HepG2 (cell line): ENCODE measurements around the gene STK24. TPM values are rescaled to one million over a fixed set of nuclear protein-coding genes. Genes with fewer than 3 reads are reported as not detected.

ENCODE experiments used
- ATAC-seq: fragments of 200-7000 bp; cut with Tn5 transposase; 3 replicates; pipeline ENCODE4 v1.9.1; 2020; ENCODE audit warnings: mild to moderate bottlenecking, moderate library complexity
- BruUV-seq: library from RNA; stranded (reverse); fragments of 400-500 nt; replicated peaks from 2 replicates; lab custom pipeline; 2021; lab: Mats Ljungman, UMichigan
- CTCF ChIA-PET: fragments of 300-600 bp; formaldehyde crosslinking; extraction: SDS; loops from one replicate; lab custom pipeline; 2021; ENCODE audit warnings: low total read pairs, inconsistent platforms, low intra/inter-chr PET ratio; lab: Yijun Ruan, JAX
- POLR2A ChIA-PET: fragments of 350-600 bp; sonication (Branson Sonifier 250); formaldehyde crosslinking; loops from one replicate; lab custom pipeline; 2020; ENCODE audit warnings: antibody characterized with exemption, inconsistent platforms; lab: Yijun Ruan, JAX
- DNase-seq: peaks from one replicate; pipeline ENCODE4 v3.0.0-alpha.2; 2015; ENCODE audit warnings: low spot score
- FAIRE-seq: peaks from 3 replicates; lab custom pipeline; 2011; peaks lifted over from hg19 to GRCh38; lab: Jason Lieb, UNC
- H2AFZ ChIP-seq: one replicate; pipeline ENCODE4 v1.6.1; 2011; ENCODE audit warnings: low read length, inconsistent platforms
- H3K27ac ChIP-seq: fragments of 300-600 bp; 3 replicates; pipeline ENCODE4 v1.8.0; 2011; ENCODE audit warnings: mixed run types, mild to moderate bottlenecking, mixed read lengths, low read length, inconsistent platforms; ENCODE audit not compliant: insufficient read depth; ENCODE audit errors: extremely low read length
- H3K27me3 ChIP-seq, 2 experiments: fragments of 200-600 bp in 1 of 2; 2 replicates in 1 of 2; 3 replicates in 1 of 2; pipeline versions ENCODE4 v1.6.0 to v1.8.0; 2011; ENCODE audit warnings: low read length in 2 of 2, mild to moderate bottlenecking in 2 of 2, moderate library complexity in 2 of 2, inconsistent platforms in 1 of 2; ENCODE audit not compliant: insufficient read depth in 2 of 2, control insufficient read depth in 1 of 2
- H3K36me3 ChIP-seq, 2 experiments: fragments of 200-600 bp in 1 of 2; replicated peaks in 1 of 2; 2 replicates in 1 of 2; 3 replicates in 1 of 2; pipeline versions ENCODE4 v1.5.1 to v1.8.0; 2011; ENCODE audit warnings: low read length in 2 of 2, inconsistent platforms in 1 of 2; ENCODE audit not compliant: insufficient read depth in 2 of 2, control insufficient read depth in 1 of 2
- H3K4me1 ChIP-seq: 2 replicates; pipeline ENCODE4 v1.5.1; 2012; ENCODE audit warnings: low read length, inconsistent platforms; ENCODE audit not compliant: insufficient read depth
- H3K4me2 ChIP-seq: 2 replicates; pipeline ENCODE4 v1.6.0; 2011; ENCODE audit warnings: low read depth, low read length, inconsistent platforms
- H3K4me3 ChIP-seq, 3 experiments: fragments of 200-600 bp in 1 of 3; sonication (generic), shearing (Covaris generic) in 1 of 3; replicated peaks in 1 of 3; 2 replicates each; pipeline ENCODE4 v1.5.1; 2011 to 2016; ENCODE audit warnings: low read length in 3 of 3, inconsistent platforms in 2 of 3, low read depth in 2 of 3, mild to moderate bottlenecking in 2 of 3, control low read depth in 1 of 3, mixed read lengths in 1 of 3; ENCODE audit not compliant: insufficient read depth in 1 of 3
- H3K79me2 ChIP-seq: one replicate; pipeline ENCODE4 v1.6.1; 2011; ENCODE audit warnings: low read length, inconsistent platforms; ENCODE audit not compliant: insufficient read depth
- H3K9ac ChIP-seq: 2 replicates; pipeline ENCODE4 v1.6.0; 2011; ENCODE audit warnings: mild to moderate bottlenecking, low read depth, low read length, inconsistent platforms; ENCODE audit not compliant: insufficient read depth
- H3K9me3 ChIP-seq: 2 replicates; pipeline ENCODE4 v1.5.1; 2012; ENCODE audit warnings: mild to moderate bottlenecking, low read length
- H4K20me1 ChIP-seq: 2 replicates; pipeline ENCODE4 v1.6.0; 2011; ENCODE audit warnings: inconsistent platforms, mild to moderate bottlenecking, low read length, moderate library complexity; ENCODE audit not compliant: insufficient read depth
- FOXA1 ChIP-seq, 2 experiments: fragments of 450-650 bp in 1 of 2; sonication (generic) in 1 of 2; formaldehyde crosslinking in 1 of 2; IDR thresholded peaks; 2 replicates each; pipeline versions ENCODE4 v1.4.0 to v1.6.1; 2016 to 2020; ENCODE audit warnings: missing genetic modification reagents in 1 of 2
- FOXC1 ChIP-seq: sonication (generic); formaldehyde crosslinking; IDR thresholded peaks from 2 replicates; pipeline ENCODE4 v1.8.0; 2022; ENCODE audit warnings: mild to moderate bottlenecking, missing genetic modification reagents, borderline replicate concordance
- GLI4 ChIP-seq: sonication (generic); formaldehyde crosslinking; IDR thresholded peaks from 2 replicates; pipeline ENCODE4 v1.5.1; 2020; ENCODE audit warnings: missing genetic modification reagents, mild to moderate bottlenecking, moderate library complexity, borderline replicate concordance
- LCORL ChIP-seq, 2 experiments: fragments of 450-650 bp in 1 of 2; sonication (generic) in 1 of 2; formaldehyde crosslinking in 1 of 2; IDR thresholded peaks; 2 replicates each; pipeline versions ENCODE4 v1.5.0 to v1.6.1; 2017 to 2020; ENCODE audit warnings: antibody characterized with exemption in 1 of 2, missing genetic modification reagents in 1 of 2
- MAFG ChIP-seq: sonication (generic); formaldehyde crosslinking; IDR thresholded peaks from 2 replicates; pipeline ENCODE4 v1.5.1; 2020; ENCODE audit warnings: mild to moderate bottlenecking, missing genetic modification reagents
- SALL2 ChIP-seq: sonication (generic); formaldehyde crosslinking; IDR thresholded peaks from 2 replicates; pipeline ENCODE4 v1.8.1; 2023; ENCODE audit warnings: mild to moderate bottlenecking, missing genetic modification reagents, inconsistent platforms
- ZNF143 ChIP-seq: sonication (generic); formaldehyde crosslinking; IDR thresholded peaks from 2 replicates; pipeline ENCODE4 v1.4.0; 2020; ENCODE audit warnings: missing genetic modification reagents
- ZNF570 ChIP-seq: sonication (generic); formaldehyde crosslinking; IDR thresholded peaks from 2 replicates; pipeline ENCODE4 v1.4.0; 2020; ENCODE audit warnings: mild to moderate bottlenecking, missing genetic modification reagents, borderline replicate concordance
- ZNF850 ChIP-seq: sonication (generic); formaldehyde crosslinking; conservative IDR thresholded peaks from 2 replicates; pipeline ENCODE4 v1.9.0; 2021; ENCODE audit warnings: mild to moderate bottlenecking, missing genetic modification reagents
- ZSCAN21 ChIP-seq: sonication (generic); formaldehyde crosslinking; IDR thresholded peaks from 2 replicates; pipeline ENCODE4 v1.8.0; 2022; ENCODE audit warnings: mild to moderate bottlenecking, missing genetic modification reagents, moderate library complexity, borderline replicate concordance
- WGBS: methylation state at CpG from one replicate; pipeline ENCODE4 v1.1.6; 2017; ENCODE audit warnings: low lambda C conversion rate; 5-methylcytosine and 5-hydroxymethylcytosine counted together
- in situ Hi-C: cut with HindIII; loops from 2 replicates; pipeline ENCODE4 v1.10.0; 2017; ENCODE audit warnings: low pct_unique_long_range_greater_than_20kb; ENCODE audit not compliant: extremely low pct_ligation_motif_present
- intact Hi-C: fragments of 100-400 bp; cut with micrococcal nuclease; formaldehyde crosslinking; loops from one replicate; pipeline ENCODE4 v1.10.0; 2022; ENCODE audit not compliant: unreplicated experiment
- polyA plus RNA-seq, 8 experiments: library from polyadenylated mRNA; depleted of rRNA in 3 of 8; stranded (reverse) in 7 of 8; unstranded in 1 of 8; fragments of >200 nt; fragmentation: Illumina TruSeq in 4 of 8; extraction: Trizol in 4 of 8; gene quantifications; 2 replicates each; pipeline versions ENCODE4 v1.2.1 to v1.2.3, GENCODE V29; 2011 to 2016; ENCODE audit warnings: low read depth in 4 of 8, missing spikeins in 1 of 8, mixed read lengths in 1 of 8; ENCODE audit not compliant: insufficient read depth in 1 of 8
- total RNA-seq, 5 experiments: library from RNA; depleted of rRNA; stranded (reverse); fragments of >200 nt; fragmentation: Illumina TruSeq; extraction: Trizol; gene quantifications; 2 replicates each; pipeline ENCODE4 v1.2.3, GENCODE V29; 2016; ENCODE audit warnings: low read depth in 1 of 5
- TF ChIP-seq, protein P1 (sequence below): sonication (generic); formaldehyde crosslinking; IDR thresholded peaks from 2 replicates; pipeline ENCODE4 v1.8.1; 2023; ENCODE audit warnings: missing genetic modification reagents, inconsistent platforms, borderline replicate concordance
- TF ChIP-seq, protein P2 (sequence below): sonication (generic); formaldehyde crosslinking; IDR thresholded peaks from 2 replicates; pipeline ENCODE4 v1.4.0; 2020; ENCODE audit warnings: missing genetic modification reagents, borderline replicate concordance
- TF ChIP-seq, protein P3 (sequence below): sonication (generic); formaldehyde crosslinking; conservative IDR thresholded peaks from 2 replicates; pipeline ENCODE4 v1.8.0; 2022; ENCODE audit warnings: low read depth, missing genetic modification reagents
- TF ChIP-seq, protein P4 (sequence below): sonication (generic); formaldehyde crosslinking; IDR thresholded peaks from 2 replicates; pipeline ENCODE4 v1.8.0; 2022; ENCODE audit warnings: mild to moderate bottlenecking, missing genetic modification reagents, moderate library complexity
- TF ChIP-seq, protein P5 (sequence below): sonication (generic); formaldehyde crosslinking; IDR thresholded peaks from 2 replicates; pipeline ENCODE4 v1.5.0; 2020; ENCODE audit warnings: missing genetic modification reagents, mild to moderate bottlenecking, borderline replicate concordance
- TF ChIP-seq, protein P6 (sequence below): sonication (generic); formaldehyde crosslinking; IDR thresholded peaks from 2 replicates; pipeline ENCODE4 v1.8.1; 2023; ENCODE audit warnings: missing genetic modification reagents, mild to moderate bottlenecking, borderline replicate concordance

Gene STK24
- total and polyA plus RNA-seq, 2 of the 13 experiments (the other 11 are each of a cell fraction or from before 2014, with no cell fraction given), result 51.3 to 73.0 TPM

DNA sequence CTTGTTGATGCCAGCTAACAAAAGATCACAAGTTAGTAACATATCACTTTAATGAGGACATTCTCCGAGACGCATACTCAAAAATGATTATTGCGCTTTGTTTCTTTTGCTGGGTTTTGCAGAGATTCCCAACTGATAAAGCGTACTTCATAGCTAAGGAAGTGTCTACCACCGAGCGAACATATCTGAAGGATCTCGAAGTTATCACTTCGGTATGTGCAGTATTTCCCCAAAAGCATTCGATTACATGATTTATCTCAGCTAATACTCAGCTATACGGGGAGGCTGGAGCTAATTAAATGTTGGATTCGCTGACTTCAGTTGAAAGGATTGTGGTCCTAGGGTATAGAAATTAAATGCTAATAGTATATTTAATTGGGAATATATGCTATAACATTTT lies 166.3 kb downstream of the STK24 start:
- Histone ChIP-seq H3K79me2 (no peaks in the 10 kb centered on the region), H3K4me1 (peaks cover 9% of the 10 kb centered on the region), H3K9me3 (no peaks in the 10 kb centered on the region), H3K4me2 (no peak overlapping the region), H3K27me3 (no peaks in the 10 kb centered on the region), H3K4me3 (no peak overlapping the region), H4K20me1 (no peaks in the 10 kb centered on the region), H3K27ac (no peak overlapping the region), H3K36me3 (peaks cover 29 to 80% of the 10 kb centered on the region in 2 experiments), H3K9ac (no peak overlapping the region), H2AFZ (no peak overlapping the region)
- BruUV-seq, result no TSS peak
- ATAC-seq, result no peak
- intact Hi-C loops (no loop called here), in situ Hi-C loops (no loop called here)
- POLR2A ChIA-PET, result no interaction called here
- no peak for FAIRE-seq
- CTCF ChIA-PET, result no interaction called here
- WGBS, result 98% methylated on average over 11 of the region's 11 CpGs
- DNase-seq, result no peak
- TF ChIP-seq FOXA1 (IDR thresholded peaks at IDR 0.05), result no peak
- TF ChIP-seq FOXA1 (CRISPR knock-in tag; IDR thresholded peaks at IDR 0.05), result no peak
- no peak for TF ChIP-seq GLI4 (CRISPR knock-in tag)
- TF ChIP-seq MAFG (CRISPR knock-in tag), result no peak
- no peak for TF ChIP-seq SALL2 (CRISPR knock-in tag)
- TF ChIP-seq, protein P1, sequence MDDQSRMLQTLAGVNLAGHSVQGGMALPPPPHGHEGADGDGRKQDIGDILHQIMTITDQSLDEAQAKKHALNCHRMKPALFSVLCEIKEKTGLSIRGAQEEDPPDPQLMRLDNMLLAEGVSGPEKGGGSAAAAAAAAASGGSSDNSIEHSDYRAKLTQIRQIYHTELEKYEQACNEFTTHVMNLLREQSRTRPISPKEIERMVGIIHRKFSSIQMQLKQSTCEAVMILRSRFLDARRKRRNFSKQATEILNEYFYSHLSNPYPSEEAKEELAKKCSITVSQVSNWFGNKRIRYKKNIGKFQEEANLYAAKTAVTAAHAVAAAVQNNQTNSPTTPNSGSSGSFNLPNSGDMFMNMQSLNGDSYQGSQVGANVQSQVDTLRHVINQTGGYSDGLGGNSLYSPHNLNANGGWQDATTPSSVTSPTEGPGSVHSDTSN (CRISPR knock-in tag), result no peak
- TF ChIP-seq, protein P2, sequence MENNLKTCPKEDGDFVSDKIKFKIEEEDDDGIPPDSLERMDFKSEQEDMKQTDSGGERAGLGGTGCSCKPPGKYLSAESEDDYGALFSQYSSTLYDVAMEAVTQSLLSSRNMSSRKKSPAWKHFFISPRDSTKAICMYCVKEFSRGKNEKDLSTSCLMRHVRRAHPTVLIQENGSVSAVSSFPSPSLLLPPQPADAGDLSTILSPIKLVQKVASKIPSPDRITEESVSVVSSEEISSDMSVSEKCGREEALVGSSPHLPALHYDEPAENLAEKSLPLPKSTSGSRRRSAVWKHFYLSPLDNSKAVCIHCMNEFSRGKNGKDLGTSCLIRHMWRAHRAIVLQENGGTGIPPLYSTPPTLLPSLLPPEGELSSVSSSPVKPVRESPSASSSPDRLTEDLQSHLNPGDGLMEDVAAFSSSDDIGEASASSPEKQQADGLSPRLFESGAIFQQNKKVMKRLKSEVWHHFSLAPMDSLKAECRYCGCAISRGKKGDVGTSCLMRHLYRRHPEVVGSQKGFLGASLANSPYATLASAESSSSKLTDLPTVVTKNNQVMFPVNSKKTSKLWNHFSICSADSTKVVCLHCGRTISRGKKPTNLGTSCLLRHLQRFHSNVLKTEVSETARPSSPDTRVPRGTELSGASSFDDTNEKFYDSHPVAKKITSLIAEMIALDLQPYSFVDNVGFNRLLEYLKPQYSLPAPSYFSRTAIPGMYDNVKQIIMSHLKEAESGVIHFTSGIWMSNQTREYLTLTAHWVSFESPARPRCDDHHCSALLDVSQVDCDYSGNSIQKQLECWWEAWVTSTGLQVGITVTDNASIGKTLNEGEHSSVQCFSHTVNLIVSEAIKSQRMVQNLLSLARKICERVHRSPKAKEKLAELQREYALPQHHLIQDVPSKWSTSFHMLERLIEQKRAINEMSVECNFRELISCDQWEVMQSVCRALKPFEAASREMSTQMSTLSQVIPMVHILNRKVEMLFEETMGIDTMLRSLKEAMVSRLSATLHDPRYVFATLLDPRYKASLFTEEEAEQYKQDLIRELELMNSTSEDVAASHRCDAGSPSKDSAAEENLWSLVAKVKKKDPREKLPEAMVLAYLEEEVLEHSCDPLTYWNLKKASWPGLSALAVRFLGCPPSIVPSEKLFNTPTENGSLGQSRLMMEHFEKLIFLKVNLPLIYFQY (CRISPR knock-in tag), result no peak
- TF ChIP-seq, protein P3, sequence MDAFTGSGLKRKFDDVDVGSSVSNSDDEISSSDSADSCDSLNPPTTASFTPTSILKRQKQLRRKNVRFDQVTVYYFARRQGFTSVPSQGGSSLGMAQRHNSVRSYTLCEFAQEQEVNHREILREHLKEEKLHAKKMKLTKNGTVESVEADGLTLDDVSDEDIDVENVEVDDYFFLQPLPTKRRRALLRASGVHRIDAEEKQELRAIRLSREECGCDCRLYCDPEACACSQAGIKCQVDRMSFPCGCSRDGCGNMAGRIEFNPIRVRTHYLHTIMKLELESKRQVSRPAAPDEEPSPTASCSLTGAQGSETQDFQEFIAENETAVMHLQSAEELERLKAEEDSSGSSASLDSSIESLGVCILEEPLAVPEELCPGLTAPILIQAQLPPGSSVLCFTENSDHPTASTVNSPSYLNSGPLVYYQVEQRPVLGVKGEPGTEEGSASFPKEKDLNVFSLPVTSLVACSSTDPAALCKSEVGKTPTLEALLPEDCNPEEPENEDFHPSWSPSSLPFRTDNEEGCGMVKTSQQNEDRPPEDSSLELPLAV (CRISPR knock-in tag), result no peak
- TF ChIP-seq, protein P4, sequence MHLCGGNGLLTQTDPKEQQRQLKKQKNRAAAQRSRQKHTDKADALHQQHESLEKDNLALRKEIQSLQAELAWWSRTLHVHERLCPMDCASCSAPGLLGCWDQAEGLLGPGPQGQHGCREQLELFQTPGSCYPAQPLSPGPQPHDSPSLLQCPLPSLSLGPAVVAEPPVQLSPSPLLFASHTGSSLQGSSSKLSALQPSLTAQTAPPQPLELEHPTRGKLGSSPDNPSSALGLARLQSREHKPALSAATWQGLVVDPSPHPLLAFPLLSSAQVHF, result no peak
- TF ChIP-seq ZSCAN21 (CRISPR knock-in tag), result no peak
- TF ChIP-seq, protein P5, sequence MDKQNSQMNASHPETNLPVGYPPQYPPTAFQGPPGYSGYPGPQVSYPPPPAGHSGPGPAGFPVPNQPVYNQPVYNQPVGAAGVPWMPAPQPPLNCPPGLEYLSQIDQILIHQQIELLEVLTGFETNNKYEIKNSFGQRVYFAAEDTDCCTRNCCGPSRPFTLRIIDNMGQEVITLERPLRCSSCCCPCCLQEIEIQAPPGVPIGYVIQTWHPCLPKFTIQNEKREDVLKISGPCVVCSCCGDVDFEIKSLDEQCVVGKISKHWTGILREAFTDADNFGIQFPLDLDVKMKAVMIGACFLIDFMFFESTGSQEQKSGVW (CRISPR knock-in tag), result no peak
- TF ChIP-seq, protein P6, sequence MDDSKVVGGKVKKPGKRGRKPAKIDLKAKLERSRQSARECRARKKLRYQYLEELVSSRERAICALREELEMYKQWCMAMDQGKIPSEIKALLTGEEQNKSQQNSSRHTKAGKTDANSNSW (CRISPR knock-in tag), result no peak
- no peak for TF ChIP-seq ZNF850 (CRISPR knock-in tag)
- no peak for TF ChIP-seq ZNF570
- TF ChIP-seq ZNF143 (CRISPR knock-in tag), result no peak
- TF ChIP-seq LCORL (IDR thresholded peaks at IDR 0.05), result no peak
- TF ChIP-seq LCORL (CRISPR knock-in tag; IDR thresholded peaks at IDR 0.05), result no peak
- TF ChIP-seq FOXC1, result no peak
